Adrenal gland (tissue), 12 donors: ENCODE results near the gene SLC35B1. TPM values are rescaled to one million over a fixed set of nuclear protein-coding genes. Genes with fewer than 3 reads are reported as not detected.

Experiments
- DNase-seq, 7 donors: peaks; one replicate each; pipeline ENCODE4 v3.0.0-alpha.2; 2019 to 2020
- H3K27ac ChIP-seq, 5 donors: fragments of 200-600 bp; sonication (generic) in 4 of 5; 1 replicate in 3 of 5; 2 replicates in 2 of 5; pipeline versions ENCODE4 v1.5.1 to v1.8.0; 2016 to 2020; ENCODE audit warnings: mild to moderate bottlenecking in 1 of 5
- H3K27me3 ChIP-seq: fragments of 200-600 bp; 2 replicates; pipeline ENCODE4 v1.8.0; 2021
- H3K36me3 ChIP-seq, 2 donors: fragments of 200-600 bp; replicated peaks in 1 of 2; 1 replicate in 1 of 2; 2 replicates in 1 of 2; pipeline versions ENCODE4 v1.5.1 to v1.8.0; 2018 to 2022
- H3K4me1 ChIP-seq, 2 donors: fragments of 200-600 bp; replicated peaks in 1 of 2; 1 replicate in 1 of 2; 2 replicates in 1 of 2; pipeline versions ENCODE4 v1.5.1 to v1.8.0; 2018 to 2021
- H3K4me3 ChIP-seq, 4 donors: fragments of 200-600 bp; sonication (generic) in 3 of 4; one replicate each; pipeline ENCODE4 v1.5.1; 2016 to 2018
- H3K9me3 ChIP-seq, 3 donors: fragments of 200-600 bp; sonication (generic) in 1 of 3; replicated peaks in 1 of 3; 1 replicate in 2 of 3; 2 replicates in 1 of 3; pipeline versions ENCODE4 v1.5.1 to v1.8.0; 2016 to 2021
- POLR2A ChIP-seq, 2 donors: fragments of 450-650 bp; IDR thresholded peaks; one replicate each; pipeline ENCODE4 v1.6.1; 2017; ENCODE audit warnings: antibody characterized with exemption in 2 of 2, mild to moderate bottlenecking in 2 of 2, moderate library complexity in 1 of 2
- WGBS, 4 donors: extraction: QIAGEN DNeasy Blood & Tissue Kit in 2 of 4; methylation state at CpG; one replicate each; pipeline versions ENCODE4 v1.1.5 to v1.1.7; 2013 to 2017; 5-methylcytosine and 5-hydroxymethylcytosine counted together
- intact Hi-C, 2 donors: fragments of 100-400 bp; cut with DNase I; formaldehyde crosslinking; loops; one replicate each; pipeline versions ENCODE4 v1.14.1 to v1.15.0; 2022 to 2023
- polyA plus RNA-seq, 3 donors: library from polyadenylated mRNA; stranded (reverse); fragments of 200-250 nt in 2 of 3; fragments of 350-450 nt in 1 of 3; fragmentation: Illumina TruSeq in 1 of 3; extraction: RNeasy Lipid Tissue Mini Kit (QIAGEN cat#74804) in 1 of 3; gene quantifications; one replicate each; pipeline ENCODE4 v1.2.3, GENCODE V29; 2013 to 2014
- total RNA-seq, 9 donors: library from RNA; depleted of rRNA in 4 of 9; stranded (reverse); fragments of >200 nt in 4 of 9; fragments of 120-200 nt in 1 of 9; fragmentation: NEBNext Ultra II Directional in 1 of 9; extraction: Animal tissue kit (Norgen Biotek cat#: 25700) in 1 of 9; gene quantifications; one replicate each; pipeline versions ENCODE4 v1.1.0 to v1.2.4, GENCODE V29; 2013 to 2023
- TF ChIP-seq, protein P1 (sequence below), 6 experiments: fragments of 450-650 bp in 4 of 6; fragments of 200-600 bp in 2 of 6; sonication (generic) in 1 of 6; IDR thresholded peaks; 1 replicate in 5 of 6; 2 replicates in 1 of 6; pipeline versions ENCODE4 v1.5.1 to v1.8.0; 2016 to 2021; ENCODE audit warnings: antibody characterized with exemption in 6 of 6, mild to moderate bottlenecking in 2 of 6, moderate library complexity in 1 of 6
- donor health status: healthy with polysubstance abuse.
- donor health status: Bipolar disorder and iron deficiency.
- donor health status: DM: yes; HTN: yes; CAD: no.
- donor health status: DM: no; HTN: no; CAD: no.
- donor health status: DM: no; HTN: no; CAD: no.
- donor health status: DM: yes; HTN: yes; CAD: no.

SLC35B1 gene
- total and polyA plus RNA-seq, 12 donors, result 20.9 to 87.9 (median 43.0) TPM

- intact Hi-C loops, result no loop called here
- TF ChIP-seq, protein P1, sequence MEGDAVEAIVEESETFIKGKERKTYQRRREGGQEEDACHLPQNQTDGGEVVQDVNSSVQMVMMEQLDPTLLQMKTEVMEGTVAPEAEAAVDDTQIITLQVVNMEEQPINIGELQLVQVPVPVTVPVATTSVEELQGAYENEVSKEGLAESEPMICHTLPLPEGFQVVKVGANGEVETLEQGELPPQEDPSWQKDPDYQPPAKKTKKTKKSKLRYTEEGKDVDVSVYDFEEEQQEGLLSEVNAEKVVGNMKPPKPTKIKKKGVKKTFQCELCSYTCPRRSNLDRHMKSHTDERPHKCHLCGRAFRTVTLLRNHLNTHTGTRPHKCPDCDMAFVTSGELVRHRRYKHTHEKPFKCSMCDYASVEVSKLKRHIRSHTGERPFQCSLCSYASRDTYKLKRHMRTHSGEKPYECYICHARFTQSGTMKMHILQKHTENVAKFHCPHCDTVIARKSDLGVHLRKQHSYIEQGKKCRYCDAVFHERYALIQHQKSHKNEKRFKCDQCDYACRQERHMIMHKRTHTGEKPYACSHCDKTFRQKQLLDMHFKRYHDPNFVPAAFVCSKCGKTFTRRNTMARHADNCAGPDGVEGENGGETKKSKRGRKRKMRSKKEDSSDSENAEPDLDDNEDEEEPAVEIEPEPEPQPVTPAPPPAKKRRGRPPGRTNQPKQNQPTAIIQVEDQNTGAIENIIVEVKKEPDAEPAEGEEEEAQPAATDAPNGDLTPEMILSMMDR (IDR thresholded peaks at IDR 0.05), result no peak
- TF ChIP-seq POLR2A (IDR thresholded peaks at IDR 0.05), result no peak
- H3K36me3 ChIP-seq, result peaks cover 0 to 32% of the 10 kb centered on the region in 2 donors
- H3K27me3 ChIP-seq, result no peaks in the 10 kb centered on the region
- no peak overlapping the region for H3K27ac ChIP-seq
- WGBS, 4 donors, result 30 to 53% (median 44%) methylated on average over 4 to 6 of the region's 6 CpGs
- no peak for DNase-seq
- H3K4me3 ChIP-seq, result no peak overlapping the region
- H3K9me3 ChIP-seq, result no peaks in the 10 kb centered on the region
- peaks cover 0 to 8% of the 10 kb centered on the region in 2 donors for H3K4me1 ChIP-seq
These were observed 9.8 kb downstream of the SLC35B1 start for GRCh38 chr17:49698005-49698404.

- Histone ChIP-seq H3K4me3 (no peak overlapping the region), H3K4me1 (peaks cover 0 to 12% of the 10 kb centered on the region in 2 donors), H3K27ac (no peak overlapping the region), H3K9me3 (no peaks in the 10 kb centered on the region), H3K36me3 (peaks cover 0 to 15% of the 10 kb centered on the region in 2 donors), H3K27me3 (no peaks in the 10 kb centered on the region)
- DNase-seq, result no peak
- TF ChIP-seq POLR2A (IDR thresholded peaks at IDR 0.05), result no peak
- TF ChIP-seq, protein P1 (IDR thresholded peaks at IDR 0.05), result no peak
- intact Hi-C loops, result loop anchor here in 1 of 2 donors (2.0 kb wide), 1 partner anchor 125 kb away; no protein-coding TSS in a partner anchor
- 67 to 76% (median 68%) methylated on average over 8 of the region's 8 CpGs for WGBS, 4 donors
These were observed 11.5 kb downstream of the SLC35B1 start for GRCh38 chr17:49696233-49696761.

DNA sequence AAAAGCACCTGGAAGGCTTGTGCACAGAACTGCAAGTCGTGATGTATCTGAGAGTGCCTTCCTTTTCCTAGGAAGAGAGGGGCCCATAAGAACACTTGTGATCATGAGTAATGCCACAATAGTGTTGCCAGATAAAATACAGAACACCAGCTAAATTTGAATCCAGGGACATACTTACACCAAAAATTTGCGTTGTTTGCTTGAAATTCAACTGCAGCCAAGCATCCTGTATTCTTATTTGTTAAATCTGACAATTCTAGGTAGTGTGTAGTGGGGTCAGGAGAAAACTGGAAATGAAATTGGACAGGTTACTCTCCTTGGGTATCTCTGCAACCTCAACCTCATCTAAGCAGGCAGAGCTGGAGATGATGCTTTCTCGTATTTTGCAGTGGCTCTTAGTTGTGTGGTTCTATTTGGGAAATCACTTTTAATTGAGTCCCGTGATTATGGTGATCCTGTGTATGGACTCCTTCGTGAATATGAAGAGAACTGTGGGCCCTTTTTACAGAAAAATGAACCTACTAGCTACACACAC is 12.0 kb downstream of the SLC35B1 start:
- DNase-seq, result no peak
- 37 to 51% (median 42%) methylated on average over 5 of the region's 5 CpGs for WGBS, 4 donors
- Histone ChIP-seq H3K9me3 (no peaks in the 10 kb centered on the region), H3K27ac (no peak overlapping the region), H3K4me1 (peaks cover 0 to 12% of the 10 kb centered on the region in 2 donors), H3K4me3 (no peak overlapping the region), H3K27me3 (no peaks in the 10 kb centered on the region), H3K36me3 (peaks cover 0 to 10% of the 10 kb centered on the region in 2 donors)
- intact Hi-C loops, result loop anchor here (2.0 kb wide), 1 partner anchor 125 kb away; no protein-coding TSS in a partner anchor
- no peak for TF ChIP-seq POLR2A (IDR thresholded peaks at IDR 0.05)
- TF ChIP-seq, protein P1 (IDR thresholded peaks at IDR 0.05), result no peak

GRCh38 chr17:49694847-49695697 is 12.7 kb downstream of the SLC35B1 start:
- intact Hi-C loops, result loop anchor here in 1 of 2 donors (2.0 kb wide), 1 partner anchor 124 kb away; no protein-coding TSS in a partner anchor
- DNase-seq, result peak; percentile 37 to 81 (median 59)
- no peaks in the 10 kb centered on the region for H3K9me3 ChIP-seq
- WGBS, 4 donors, result 20 to 26% (median 22%) methylated on average over 16 of the region's 16 CpGs
- no peaks in the 10 kb centered on the region for H3K27me3 ChIP-seq
- no peak overlapping the region for H3K27ac ChIP-seq
- no peak overlapping the region for H3K4me3 ChIP-seq
- peaks cover 0 to 12% of the 10 kb centered on the region in 2 donors for H3K4me1 ChIP-seq
- TF ChIP-seq POLR2A (IDR thresholded peaks at IDR 0.05), result no peak
- TF ChIP-seq, protein P1 (IDR thresholded peaks at IDR 0.05), result peak; percentile 86 to 98 (median 92)
- H3K36me3 ChIP-seq, result peaks cover 0 to 3% of the 10 kb centered on the region in 2 donors
